GM23248 (cell line): ENCODE results near the gene TMEM163. TPM values are rescaled to one million over a fixed set of nuclear protein-coding genes. Genes with fewer than 3 reads are reported as not detected.
A peak's percentile ranks its signal among the peaks of the same experiment; 100 is the strongest.

Source experiments
- DNase-seq: peaks from one replicate; pipeline ENCODE4 v3.0.0-alpha.2; 2015
- H2AFZ ChIP-seq: fragments of 200-600 bp; sonication (generic); 2 replicates; pipeline ENCODE4 v1.6.1; 2016; ENCODE audit warnings: antibody characterized with exemption
- H3F3A ChIP-seq: fragments of 200-600 bp; sonication (generic); 2 replicates; pipeline ENCODE4 v1.6.1; 2016; ENCODE audit warnings: mild to moderate bottlenecking, antibody characterized with exemption, mixed run types; ENCODE audit not compliant: insufficient read depth
- H3K27ac ChIP-seq: fragments of 200-600 bp; sonication (generic); 2 replicates; pipeline ENCODE4 v1.5.1; 2016; ENCODE audit warnings: mild to moderate bottlenecking
- H3K27me3 ChIP-seq: fragments of 200-600 bp; sonication (generic); replicated peaks from 2 replicates; pipeline ENCODE4 v1.6.1; 2016; ENCODE audit warnings: mild to moderate bottlenecking; ENCODE audit not compliant: insufficient read depth
- H3K36me3 ChIP-seq: fragments of 200-600 bp; sonication (generic); 2 replicates; pipeline ENCODE4 v1.6.1; 2016; ENCODE audit warnings: low read depth, mild to moderate bottlenecking
- H3K4me1 ChIP-seq: fragments of 200-600 bp; sonication (generic); 2 replicates; pipeline ENCODE4 v1.6.1; 2016; ENCODE audit warnings: mild to moderate bottlenecking; ENCODE audit not compliant: insufficient read depth
- H3K4me2 ChIP-seq: fragments of 200-600 bp; sonication (generic); one replicate; pipeline ENCODE4 v1.6.1; 2016; ENCODE audit warnings: mild to moderate bottlenecking; ENCODE audit not compliant: unreplicated experiment
- H3K4me3 ChIP-seq: fragments of 200-600 bp; sonication (generic); 2 replicates; pipeline ENCODE4 v1.5.1; 2016; ENCODE audit warnings: mild to moderate bottlenecking
- H3K79me2 ChIP-seq: fragments of 200-600 bp; sonication (generic); 2 replicates; pipeline ENCODE4 v1.6.1; 2016; ENCODE audit warnings: mild to moderate bottlenecking; ENCODE audit not compliant: insufficient read depth
- H3K9ac ChIP-seq: fragments of 200-600 bp; sonication (generic); 2 replicates; pipeline ENCODE4 v1.6.1; 2016; ENCODE audit warnings: mild to moderate bottlenecking
- H3K9me2 ChIP-seq: fragments of 200-600 bp; sonication (generic); 2 replicates; pipeline ENCODE4 v1.6.1; 2016; ENCODE audit warnings: mixed run types, mild to moderate bottlenecking, moderate library complexity; ENCODE audit not compliant: insufficient read depth
- H3K9me3 ChIP-seq: fragments of 200-600 bp; sonication (generic); one replicate; pipeline ENCODE4 v1.6.1; 2017; ENCODE audit warnings: low read depth
- H4K20me1 ChIP-seq: fragments of 200-600 bp; sonication (generic); 2 replicates; pipeline ENCODE4 v1.6.0; 2016; ENCODE audit not compliant: insufficient read depth
- EZH2 ChIP-seq: fragments of 200-600 bp; sonication (generic); IDR thresholded peaks from 2 replicates; pipeline ENCODE4 v1.6.1; 2018; ENCODE audit warnings: antibody characterized with exemption, mild to moderate bottlenecking; ENCODE audit not compliant: insufficient read depth, poor library complexity, severe bottlenecking
- EZH2phosphoT487 ChIP-seq: fragments of 200-600 bp; sonication (generic); IDR thresholded peaks from 2 replicates; pipeline ENCODE4 v1.6.1; 2018; ENCODE audit warnings: antibody characterized with exemption, moderate library complexity, mild to moderate bottlenecking, low read depth; ENCODE audit not compliant: insufficient read depth
- WGBS, 2 experiments: methylation state at CpG; one replicate each; pipeline ENCODE4 v1.1.6; 2015 to 2017; ENCODE audit warnings: low lambda C conversion rate in 2 of 2, low coverage in 1 of 2; ENCODE audit errors: missing lambda C conversion rate in 2 of 2; 5-methylcytosine and 5-hydroxymethylcytosine counted together
- in situ Hi-C: fragments of 300-500 bp; cut with MboI; formaldehyde crosslinking; loops from 2 replicates; pipeline ENCODE4 v1.15.0; 2020
- polyA plus RNA-seq: library from polyadenylated mRNA; unstranded; fragments of >200 nt; fragmentation: Nextera tagmentation; extraction: Ambion mirVana; gene quantifications from 2 replicates; pipeline ENCODE4 v1.2.1, GENCODE V29; 2016
- total RNA-seq: library from RNA; depleted of rRNA; stranded (reverse); fragments of >200 nt; shearing (Covaris generic); gene quantifications from 2 replicates; pipeline ENCODE4 v1.2.3, GENCODE V29; 2014

The TMEM163 gene
- total and polyA plus RNA-seq, 2 experiments from 2014 or later, result not detected

DNA sequence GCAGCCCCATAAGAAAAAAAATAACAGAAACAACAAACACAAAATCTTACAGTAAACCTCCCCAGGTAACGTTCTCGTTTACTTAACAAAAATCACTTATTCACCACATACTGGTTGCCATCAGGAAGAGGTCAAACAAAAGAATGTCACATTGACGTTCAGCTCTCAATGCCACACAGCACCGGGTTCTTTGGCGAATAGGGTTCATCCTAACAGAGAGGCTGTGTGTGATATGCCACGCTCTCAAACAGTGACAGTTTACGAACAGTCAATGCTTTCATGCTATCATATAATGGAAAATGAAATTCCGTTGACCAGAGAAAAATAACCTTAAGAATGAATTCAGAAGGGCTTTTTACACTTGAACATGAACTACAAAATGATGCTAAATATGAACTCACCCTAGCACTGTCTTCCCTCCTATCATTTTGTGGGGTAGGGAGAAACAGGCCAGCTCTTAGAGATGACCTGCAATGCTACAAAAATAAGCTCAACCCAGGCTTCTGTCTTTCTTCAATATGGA lies 2.0 kb downstream of the TMEM163 start:
- WGBS, 2 experiments, result 35 to 44% methylated on average over 8 of the region's 8 CpGs
- Histone ChIP-seq H3F3A (no peaks in the 10 kb centered on the region), H3K9me2 (no peaks in the 10 kb centered on the region), H3K27me3 (peaks cover 58% of the 10 kb centered on the region), H3K36me3 (no peaks in the 10 kb centered on the region), H2AFZ (no peak overlapping the region), H3K4me2 (no peak overlapping the region), H3K4me1 (no peaks in the 10 kb centered on the region), H3K79me2 (no peaks in the 10 kb centered on the region), H3K27ac (no peak overlapping the region), H4K20me1 (no peaks in the 10 kb centered on the region), H3K9me3 (no peaks in the 10 kb centered on the region), H3K9ac (no peak overlapping the region), H3K4me3 (no peak overlapping the region)
- TF ChIP-seq EZH2phosphoT487, result 0 out of 2 replicates have a peak, but pooled peaks have one; percentile 14
- peak; percentile 15 for TF ChIP-seq EZH2
- in situ Hi-C loops, result no loop called here
- no peak for DNase-seq

DNA sequence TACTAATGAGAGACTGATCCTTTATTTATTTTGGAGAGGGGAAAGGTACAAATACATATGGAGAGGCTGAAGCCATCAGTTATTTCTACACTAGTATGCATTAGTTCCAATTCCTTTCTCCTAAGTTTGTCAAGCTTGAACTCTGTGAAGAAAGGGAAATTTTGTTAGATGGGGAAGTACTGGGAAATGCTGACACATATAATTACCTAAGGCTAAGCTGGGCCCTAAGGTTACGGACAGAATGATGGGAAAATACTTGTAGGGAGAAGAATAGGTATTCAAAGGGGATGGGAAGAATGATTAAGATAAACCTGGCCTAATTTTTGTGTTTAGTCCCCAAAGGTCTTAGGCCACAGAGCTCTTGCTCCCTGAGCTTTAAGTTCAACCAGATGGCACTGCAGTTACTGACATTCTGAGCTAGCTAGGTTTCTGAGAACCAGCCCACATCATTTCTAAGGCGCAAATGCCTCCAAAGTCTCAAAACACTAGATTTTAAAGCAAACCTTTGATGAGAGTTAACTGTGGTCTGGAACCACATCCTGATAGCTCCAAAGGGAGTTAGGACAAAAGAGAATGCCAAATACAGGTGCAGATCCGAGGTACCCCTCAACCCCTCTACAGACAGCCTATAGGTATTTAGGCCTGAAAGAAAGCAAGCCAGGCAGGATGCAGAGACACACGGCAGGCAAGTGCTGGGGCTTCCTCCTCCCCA lies 2.7 kb downstream of the TMEM163 start:
- Histone ChIP-seq H3K27me3 (peaks cover 61% of the 10 kb centered on the region), H3K9me3 (no peaks in the 10 kb centered on the region)
- no peak for TF ChIP-seq EZH2phosphoT487
- no peak for TF ChIP-seq EZH2

GRCh38 chr2:134714228-134714627 lies 4.6 kb downstream of the TMEM163 start:
- Histone ChIP-seq H3K9ac (no peak overlapping the region), H3F3A (no peaks in the 10 kb centered on the region), H3K9me3 (no peaks in the 10 kb centered on the region), H3K4me2 (no peak overlapping the region), H3K27me3 (peaks cover 46% of the 10 kb centered on the region), H3K9me2 (no peaks in the 10 kb centered on the region), H3K27ac (no peak overlapping the region), H4K20me1 (no peaks in the 10 kb centered on the region), H3K79me2 (no peaks in the 10 kb centered on the region), H3K4me3 (no peak overlapping the region), H3K36me3 (no peaks in the 10 kb centered on the region), H2AFZ (no peak overlapping the region), H3K4me1 (no peaks in the 10 kb centered on the region)
- in situ Hi-C loops, result no loop called here
- TF ChIP-seq EZH2phosphoT487 (no peak), EZH2 (no peak)
- 39 to 40% methylated on average over 2 of the region's 2 CpGs for WGBS, 2 experiments
- DNase-seq, result no peak

More for the DNA sequence above, 2.7 kb downstream of the TMEM163 start:
- Histone ChIP-seq H3F3A (no peaks in the 10 kb centered on the region), H2AFZ (no peak overlapping the region), H3K36me3 (no peaks in the 10 kb centered on the region), H3K9me2 (no peaks in the 10 kb centered on the region), H3K79me2 (no peaks in the 10 kb centered on the region), H4K20me1 (no peaks in the 10 kb centered on the region), H3K4me2 (no peak overlapping the region), H3K4me1 (no peaks in the 10 kb centered on the region), H3K4me3 (no peak overlapping the region), H3K27ac (no peak overlapping the region), H3K9ac (no peak overlapping the region)
- 34 to 41% methylated on average over 4 of the region's 4 CpGs for WGBS, 2 experiments
- in situ Hi-C loops, result no loop called here
- no peak for DNase-seq

GRCh38 chr2:134713606-134714005 lies 5.2 kb downstream of the TMEM163 start:
- peaks cover 44% of the 10 kb centered on the region for H3K27me3 ChIP-seq
- H3K36me3 ChIP-seq, result no peaks in the 10 kb centered on the region
- 0 to 5% methylated on average over 1 of the region's 1 CpG for WGBS, 2 experiments
- no peak overlapping the region for H3K4me2 ChIP-seq
- H3K4me3 ChIP-seq, result no peak overlapping the region
- H3K9ac ChIP-seq, result no peak overlapping the region
- H2AFZ ChIP-seq, result no peak overlapping the region
- H3K4me1 ChIP-seq, result no peaks in the 10 kb centered on the region
- H3K9me3 ChIP-seq, result no peaks in the 10 kb centered on the region
- DNase-seq, result no peak
- no peaks in the 10 kb centered on the region for H3K9me2 ChIP-seq
- H3K27ac ChIP-seq, result no peak overlapping the region
- no peak for TF ChIP-seq EZH2
- no peak for TF ChIP-seq EZH2phosphoT487
- no peaks in the 10 kb centered on the region for H4K20me1 ChIP-seq
- in situ Hi-C loops, result no loop called here
- no peaks in the 10 kb centered on the region for H3K79me2 ChIP-seq
- H3F3A ChIP-seq, result no peaks in the 10 kb centered on the region
